ENCODE data around the gene TXK. TPM values are rescaled to one million over a fixed set of nuclear protein-coding genes. Genes with fewer than 3 reads are reported as not detected.

TXK gene
- total RNA-seq, 1 experiment from 2014 or later: 0.70 TPM

DNA sequence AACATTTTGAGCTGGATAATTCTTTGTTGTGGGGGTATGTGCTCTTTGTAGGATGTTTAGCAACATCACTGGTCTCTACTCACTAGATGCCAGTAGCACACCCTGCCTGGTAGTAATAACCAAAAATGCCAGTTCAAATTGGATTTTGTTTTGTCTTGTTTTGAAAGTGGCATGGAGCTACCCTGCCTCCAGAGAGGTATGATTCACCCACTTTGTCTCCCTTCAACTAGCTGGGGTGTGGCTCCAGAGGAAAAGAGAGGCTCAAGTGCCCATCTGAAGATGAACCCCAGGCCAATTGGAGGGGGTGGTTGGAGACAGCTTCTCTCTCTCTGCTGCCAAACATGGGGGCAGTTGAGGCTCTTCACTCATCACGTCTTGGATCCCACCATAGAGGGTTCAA, 83.0 kb downstream of the TXK start:
- no peak for ATAC-seq

DNA sequence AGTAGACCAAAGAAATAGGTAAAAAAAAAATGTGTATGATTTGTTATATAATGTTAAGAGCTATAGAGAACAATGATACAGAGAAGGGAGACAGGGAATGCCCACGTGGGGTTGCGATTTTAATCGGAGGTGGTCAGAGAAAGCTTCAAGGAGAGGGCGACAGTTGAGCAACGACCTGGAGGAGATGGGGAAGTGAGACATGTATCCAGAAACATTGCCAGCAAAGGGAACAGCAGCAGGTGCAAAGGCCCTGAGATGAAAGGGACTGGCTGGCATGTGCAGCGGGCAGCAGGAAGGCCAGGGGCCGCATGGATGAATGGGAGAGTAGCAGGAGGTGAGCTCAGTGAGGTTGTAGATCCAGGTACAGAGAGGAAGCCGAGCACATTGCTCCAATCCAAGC, 84.6 kb downstream of the TXK start:
- Mint-ChIP-seq H3K36me3 (no peaks in the 10 kb centered on the region), H3K4me1 (peaks cover 5% of the 10 kb centered on the region), H3K9me3 (peaks cover 3% of the 10 kb centered on the region; the same call in 1 of the 2 replicates), H3K4me3 (no peak overlapping the region), H3K27me3 (ENCODE audit: low read depth) (no peaks in the 10 kb centered on the region), H3K27ac (no peak overlapping the region)
- DNase-seq (ENCODE audit: low spot score) (no peak), ATAC-seq (no peak)
- CTCF ChIA-PET: interaction anchor here (1.0 to 1.2 kb wide), 2 partner anchors 9 to 60 kb away, joined by 3 to 4 read pairs; no protein-coding TSS in a partner anchor
- POLR2A ChIA-PET: no interaction called here
- TF ChIP-seq, protein P1, sequence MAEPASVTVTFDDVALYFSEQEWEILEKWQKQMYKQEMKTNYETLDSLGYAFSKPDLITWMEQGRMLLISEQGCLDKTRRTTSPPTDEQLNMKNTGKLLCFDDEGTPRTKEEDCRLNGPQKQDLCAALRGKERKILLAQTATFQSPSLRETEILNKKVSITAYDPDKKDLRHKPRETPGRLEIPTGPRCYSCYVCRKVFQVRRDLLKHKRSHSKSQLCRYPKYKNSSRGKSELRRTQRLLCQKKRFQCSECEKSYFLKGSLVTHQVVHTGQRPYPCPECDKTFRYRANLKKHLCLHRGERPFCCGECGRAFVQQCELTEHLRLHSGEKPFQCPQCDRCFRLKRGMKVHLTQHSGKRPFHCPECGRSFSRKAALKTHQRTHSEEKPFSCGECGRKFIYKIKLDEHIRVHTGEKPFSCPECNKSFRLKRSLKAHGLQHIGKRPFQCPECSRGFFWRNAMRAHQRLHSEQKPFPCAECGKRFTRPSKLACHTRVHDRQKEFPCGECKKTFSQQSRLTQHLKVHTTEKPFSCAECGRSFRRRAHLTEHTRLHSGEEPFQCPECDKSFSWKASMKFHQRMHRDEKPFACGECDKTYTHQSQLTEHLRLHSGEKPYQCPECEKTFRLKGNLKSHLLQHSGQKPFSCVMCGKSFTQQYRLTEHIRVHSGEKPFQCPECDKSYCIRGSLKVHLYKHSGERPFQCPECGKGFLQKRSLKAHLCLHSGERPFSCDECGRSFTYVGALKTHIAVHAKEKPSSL (CRISPR knock-in tag; conservative IDR thresholded peaks at IDR 0.05): no peak
- TF ChIP-seq, protein P2, sequence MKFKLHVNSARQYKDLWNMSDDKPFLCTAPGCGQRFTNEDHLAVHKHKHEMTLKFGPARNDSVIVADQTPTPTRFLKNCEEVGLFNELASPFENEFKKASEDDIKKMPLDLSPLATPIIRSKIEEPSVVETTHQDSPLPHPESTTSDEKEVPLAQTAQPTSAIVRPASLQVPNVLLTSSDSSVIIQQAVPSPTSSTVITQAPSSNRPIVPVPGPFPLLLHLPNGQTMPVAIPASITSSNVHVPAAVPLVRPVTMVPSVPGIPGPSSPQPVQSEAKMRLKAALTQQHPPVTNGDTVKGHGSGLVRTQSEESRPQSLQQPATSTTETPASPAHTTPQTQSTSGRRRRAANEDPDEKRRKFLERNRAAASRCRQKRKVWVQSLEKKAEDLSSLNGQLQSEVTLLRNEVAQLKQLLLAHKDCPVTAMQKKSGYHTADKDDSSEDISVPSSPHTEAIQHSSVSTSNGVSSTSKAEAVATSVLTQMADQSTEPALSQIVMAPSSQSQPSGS (CRISPR knock-in tag; IDR thresholded peaks at IDR 0.05; ENCODE audit: borderline replicate concordance, low read depth): no peak
- TF ChIP-seq, protein P3, sequence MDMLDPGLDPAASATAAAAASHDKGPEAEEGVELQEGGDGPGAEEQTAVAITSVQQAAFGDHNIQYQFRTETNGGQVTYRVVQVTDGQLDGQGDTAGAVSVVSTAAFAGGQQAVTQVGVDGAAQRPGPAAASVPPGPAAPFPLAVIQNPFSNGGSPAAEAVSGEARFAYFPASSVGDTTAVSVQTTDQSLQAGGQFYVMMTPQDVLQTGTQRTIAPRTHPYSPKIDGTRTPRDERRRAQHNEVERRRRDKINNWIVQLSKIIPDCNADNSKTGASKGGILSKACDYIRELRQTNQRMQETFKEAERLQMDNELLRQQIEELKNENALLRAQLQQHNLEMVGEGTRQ (CRISPR knock-in tag; IDR thresholded peaks at IDR 0.05): no peak
- TF ChIP-seq NR1H2 (CRISPR knock-in tag; IDR thresholded peaks at IDR 0.05) (no peak), SOX15 (CRISPR knock-in tag; IDR thresholded peaks at IDR 0.05) (no peak)
- TF ChIP-seq, protein P4, sequence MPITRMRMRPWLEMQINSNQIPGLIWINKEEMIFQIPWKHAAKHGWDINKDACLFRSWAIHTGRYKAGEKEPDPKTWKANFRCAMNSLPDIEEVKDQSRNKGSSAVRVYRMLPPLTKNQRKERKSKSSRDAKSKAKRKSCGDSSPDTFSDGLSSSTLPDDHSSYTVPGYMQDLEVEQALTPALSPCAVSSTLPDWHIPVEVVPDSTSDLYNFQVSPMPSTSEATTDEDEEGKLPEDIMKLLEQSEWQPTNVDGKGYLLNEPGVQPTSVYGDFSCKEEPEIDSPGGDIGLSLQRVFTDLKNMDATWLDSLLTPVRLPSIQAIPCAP (CRISPR knock-in tag; IDR thresholded peaks at IDR 0.05): no peak

More for the DNA sequence above, 83.0 kb downstream of the TXK start:
- no peak for TF ChIP-seq GTF2I (CRISPR knock-in tag; conservative IDR thresholded peaks at IDR 0.05)
- TF ChIP-seq SP1 (CRISPR knock-in tag; conservative IDR thresholded peaks at IDR 0.05): no peak
- TF ChIP-seq RELA (CRISPR knock-in tag; IDR thresholded peaks at IDR 0.05; ENCODE audit: borderline replicate concordance): no peak
- no peak for TF ChIP-seq FOXJ3 (CRISPR knock-in tag; IDR thresholded peaks at IDR 0.05; ENCODE audit: borderline replicate concordance)
- no peak for TF ChIP-seq MXD4 (CRISPR knock-in tag; IDR thresholded peaks at IDR 0.05; ENCODE audit: borderline replicate concordance)
- TF ChIP-seq, protein P5, sequence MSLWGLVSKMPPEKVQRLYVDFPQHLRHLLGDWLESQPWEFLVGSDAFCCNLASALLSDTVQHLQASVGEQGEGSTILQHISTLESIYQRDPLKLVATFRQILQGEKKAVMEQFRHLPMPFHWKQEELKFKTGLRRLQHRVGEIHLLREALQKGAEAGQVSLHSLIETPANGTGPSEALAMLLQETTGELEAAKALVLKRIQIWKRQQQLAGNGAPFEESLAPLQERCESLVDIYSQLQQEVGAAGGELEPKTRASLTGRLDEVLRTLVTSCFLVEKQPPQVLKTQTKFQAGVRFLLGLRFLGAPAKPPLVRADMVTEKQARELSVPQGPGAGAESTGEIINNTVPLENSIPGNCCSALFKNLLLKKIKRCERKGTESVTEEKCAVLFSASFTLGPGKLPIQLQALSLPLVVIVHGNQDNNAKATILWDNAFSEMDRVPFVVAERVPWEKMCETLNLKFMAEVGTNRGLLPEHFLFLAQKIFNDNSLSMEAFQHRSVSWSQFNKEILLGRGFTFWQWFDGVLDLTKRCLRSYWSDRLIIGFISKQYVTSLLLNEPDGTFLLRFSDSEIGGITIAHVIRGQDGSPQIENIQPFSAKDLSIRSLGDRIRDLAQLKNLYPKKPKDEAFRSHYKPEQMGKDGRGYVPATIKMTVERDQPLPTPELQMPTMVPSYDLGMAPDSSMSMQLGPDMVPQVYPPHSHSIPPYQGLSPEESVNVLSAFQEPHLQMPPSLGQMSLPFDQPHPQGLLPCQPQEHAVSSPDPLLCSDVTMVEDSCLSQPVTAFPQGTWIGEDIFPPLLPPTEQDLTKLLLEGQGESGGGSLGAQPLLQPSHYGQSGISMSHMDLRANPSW (CRISPR knock-in tag; conservative IDR thresholded peaks at IDR 0.05; ENCODE audit: low read depth): no peak
- TF ChIP-seq FOXK1 (CRISPR knock-in tag; IDR thresholded peaks at IDR 0.05): no peak
- no peak for TF ChIP-seq ZNF423 (CRISPR knock-in tag; IDR thresholded peaks at IDR 0.05)
- TF ChIP-seq, protein P6, sequence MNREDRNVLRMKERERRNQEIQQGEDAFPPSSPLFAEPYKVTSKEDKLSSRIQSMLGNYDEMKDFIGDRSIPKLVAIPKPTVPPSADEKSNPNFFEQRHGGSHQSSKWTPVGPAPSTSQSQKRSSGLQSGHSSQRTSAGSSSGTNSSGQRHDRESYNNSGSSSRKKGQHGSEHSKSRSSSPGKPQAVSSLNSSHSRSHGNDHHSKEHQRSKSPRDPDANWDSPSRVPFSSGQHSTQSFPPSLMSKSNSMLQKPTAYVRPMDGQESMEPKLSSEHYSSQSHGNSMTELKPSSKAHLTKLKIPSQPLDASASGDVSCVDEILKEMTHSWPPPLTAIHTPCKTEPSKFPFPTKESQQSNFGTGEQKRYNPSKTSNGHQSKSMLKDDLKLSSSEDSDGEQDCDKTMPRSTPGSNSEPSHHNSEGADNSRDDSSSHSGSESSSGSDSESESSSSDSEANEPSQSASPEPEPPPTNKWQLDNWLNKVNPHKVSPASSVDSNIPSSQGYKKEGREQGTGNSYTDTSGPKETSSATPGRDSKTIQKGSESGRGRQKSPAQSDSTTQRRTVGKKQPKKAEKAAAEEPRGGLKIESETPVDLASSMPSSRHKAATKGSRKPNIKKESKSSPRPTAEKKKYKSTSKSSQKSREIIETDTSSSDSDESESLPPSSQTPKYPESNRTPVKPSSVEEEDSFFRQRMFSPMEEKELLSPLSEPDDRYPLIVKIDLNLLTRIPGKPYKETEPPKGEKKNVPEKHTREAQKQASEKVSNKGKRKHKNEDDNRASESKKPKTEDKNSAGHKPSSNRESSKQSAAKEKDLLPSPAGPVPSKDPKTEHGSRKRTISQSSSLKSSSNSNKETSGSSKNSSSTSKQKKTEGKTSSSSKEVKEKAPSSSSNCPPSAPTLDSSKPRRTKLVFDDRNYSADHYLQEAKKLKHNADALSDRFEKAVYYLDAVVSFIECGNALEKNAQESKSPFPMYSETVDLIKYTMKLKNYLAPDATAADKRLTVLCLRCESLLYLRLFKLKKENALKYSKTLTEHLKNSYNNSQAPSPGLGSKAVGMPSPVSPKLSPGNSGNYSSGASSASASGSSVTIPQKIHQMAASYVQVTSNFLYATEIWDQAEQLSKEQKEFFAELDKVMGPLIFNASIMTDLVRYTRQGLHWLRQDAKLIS (CRISPR knock-in tag; IDR thresholded peaks at IDR 0.05; ENCODE audit: borderline replicate concordance): no peak
- TF ChIP-seq, protein P7, sequence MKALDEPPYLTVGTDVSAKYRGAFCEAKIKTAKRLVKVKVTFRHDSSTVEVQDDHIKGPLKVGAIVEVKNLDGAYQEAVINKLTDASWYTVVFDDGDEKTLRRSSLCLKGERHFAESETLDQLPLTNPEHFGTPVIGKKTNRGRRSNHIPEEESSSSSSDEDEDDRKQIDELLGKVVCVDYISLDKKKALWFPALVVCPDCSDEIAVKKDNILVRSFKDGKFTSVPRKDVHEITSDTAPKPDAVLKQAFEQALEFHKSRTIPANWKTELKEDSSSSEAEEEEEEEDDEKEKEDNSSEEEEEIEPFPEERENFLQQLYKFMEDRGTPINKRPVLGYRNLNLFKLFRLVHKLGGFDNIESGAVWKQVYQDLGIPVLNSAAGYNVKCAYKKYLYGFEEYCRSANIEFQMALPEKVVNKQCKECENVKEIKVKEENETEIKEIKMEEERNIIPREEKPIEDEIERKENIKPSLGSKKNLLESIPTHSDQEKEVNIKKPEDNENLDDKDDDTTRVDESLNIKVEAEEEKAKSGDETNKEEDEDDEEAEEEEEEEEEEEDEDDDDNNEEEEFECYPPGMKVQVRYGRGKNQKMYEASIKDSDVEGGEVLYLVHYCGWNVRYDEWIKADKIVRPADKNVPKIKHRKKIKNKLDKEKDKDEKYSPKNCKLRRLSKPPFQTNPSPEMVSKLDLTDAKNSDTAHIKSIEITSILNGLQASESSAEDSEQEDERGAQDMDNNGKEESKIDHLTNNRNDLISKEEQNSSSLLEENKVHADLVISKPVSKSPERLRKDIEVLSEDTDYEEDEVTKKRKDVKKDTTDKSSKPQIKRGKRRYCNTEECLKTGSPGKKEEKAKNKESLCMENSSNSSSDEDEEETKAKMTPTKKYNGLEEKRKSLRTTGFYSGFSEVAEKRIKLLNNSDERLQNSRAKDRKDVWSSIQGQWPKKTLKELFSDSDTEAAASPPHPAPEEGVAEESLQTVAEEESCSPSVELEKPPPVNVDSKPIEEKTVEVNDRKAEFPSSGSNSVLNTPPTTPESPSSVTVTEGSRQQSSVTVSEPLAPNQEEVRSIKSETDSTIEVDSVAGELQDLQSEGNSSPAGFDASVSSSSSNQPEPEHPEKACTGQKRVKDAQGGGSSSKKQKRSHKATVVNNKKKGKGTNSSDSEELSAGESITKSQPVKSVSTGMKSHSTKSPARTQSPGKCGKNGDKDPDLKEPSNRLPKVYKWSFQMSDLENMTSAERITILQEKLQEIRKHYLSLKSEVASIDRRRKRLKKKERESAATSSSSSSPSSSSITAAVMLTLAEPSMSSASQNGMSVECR (CRISPR knock-in tag; IDR thresholded peaks at IDR 0.05; ENCODE audit: borderline replicate concordance): no peak
- TF ChIP-seq ESRRA (CRISPR knock-in tag; IDR thresholded peaks at IDR 0.05; ENCODE audit: borderline replicate concordance): no peak
- no peak for TF ChIP-seq SMAD4 (CRISPR knock-in tag; IDR thresholded peaks at IDR 0.05)
- TF ChIP-seq MYBL2 (CRISPR knock-in tag; IDR thresholded peaks at IDR 0.05): no peak
- TF ChIP-seq ZNF263 (CRISPR knock-in tag; IDR thresholded peaks at IDR 0.05; ENCODE audit: low read depth): no peak
- no peak for TF ChIP-seq JUN (CRISPR knock-in tag; IDR thresholded peaks at IDR 0.05)
- H3K4me3 Mint-ChIP-seq: no peak overlapping the region
- peaks cover 3% of the 10 kb centered on the region; the same call in 1 of the 2 replicates for H3K9me3 Mint-ChIP-seq
- no peak for DNase-seq (ENCODE audit: low spot score)
- no peaks in the 10 kb centered on the region for H3K36me3 Mint-ChIP-seq
- no peaks in the 10 kb centered on the region for H3K27me3 Mint-ChIP-seq (ENCODE audit: low read depth)
- H3K27ac Mint-ChIP-seq: no peak overlapping the region
- ChIA-PET CTCF (no interaction called here), POLR2A (no interaction called here)
- H3K4me1 Mint-ChIP-seq: peaks cover 5% of the 10 kb centered on the region
